K562 (cell line): ENCODE measurements around the gene DYRK1B.

Source experiments
- BRF2 ChIP-seq: IDR thresholded peaks from 3 replicates; pipeline ENCODE4 v1.6.1; 2011; ENCODE audit warnings: borderline replicate concordance, mild to moderate bottlenecking; ENCODE audit not compliant: insufficient read length, insufficient read depth
- HLTF ChIP-seq: fragments of 450-650 bp; IDR thresholded peaks from 2 replicates; pipeline ENCODE4 v1.6.1; 2016
- KHSRP ChIP-seq: fragments of 450-650 bp; IDR thresholded peaks from 2 replicates; pipeline ENCODE4 v1.6.1; 2017
- NRF1 ChIP-seq, 2 experiments: fragments of 450-650 bp; IDR thresholded peaks in 1 of 2; conservative IDR thresholded peaks in 1 of 2; 2 replicates each; pipeline ENCODE4 v1.6.1; 2014; ENCODE audit warnings: mild to moderate bottlenecking in 2 of 2
- ZKSCAN8 ChIP-seq: fragments of 200-800 bp; sonication (Bioruptor generic); IDR thresholded peaks from 2 replicates; pipeline ENCODE4 v1.6.1; 2016; ENCODE audit warnings: missing genetic modification characterization, missing compliant biosample characterization
- ZNF583 ChIP-seq: fragments of 250-450 bp; sonication (Bioruptor Pico); IDR thresholded peaks from 2 replicates; pipeline ENCODE4 v1.4.0; 2020

DNA sequence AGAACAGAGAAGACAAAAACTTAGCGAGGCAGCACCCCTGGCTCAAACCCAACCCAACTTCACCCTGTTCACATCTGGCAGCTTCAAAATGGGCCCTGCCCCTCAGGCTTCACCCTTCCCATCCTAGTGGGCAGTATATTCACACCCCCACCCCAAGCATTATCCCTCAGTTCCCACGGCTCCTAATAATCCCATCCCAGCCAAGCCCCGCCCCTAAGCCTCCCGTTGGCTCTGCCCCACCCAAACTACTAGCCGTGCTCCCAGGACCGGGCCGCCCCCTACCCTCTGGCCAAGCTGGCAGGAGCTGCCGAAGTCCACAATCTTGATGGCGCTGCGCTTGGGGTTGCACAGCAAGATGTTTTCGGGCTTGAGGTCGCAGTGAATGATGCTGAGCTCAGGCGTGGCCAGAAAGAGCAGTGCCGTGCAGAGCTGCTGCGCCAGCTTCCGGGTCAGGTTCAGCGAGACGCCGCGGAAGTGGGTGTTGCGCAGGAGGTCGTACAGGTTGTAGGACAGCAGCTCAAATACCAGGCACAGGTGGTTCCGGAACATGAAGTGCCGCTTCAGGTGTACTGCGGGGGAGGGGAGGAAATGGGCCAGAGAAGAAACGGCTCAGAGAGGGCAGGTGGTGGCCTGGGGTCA, 5.8 kb downstream of the DYRK1B start:
- TF ChIP-seq HLTF (no peak), NRF1 (conservative IDR thresholded peaks at IDR 0.05 in 1 of 2, IDR thresholded peaks at IDR 0.05 in 1 of 2) (no peak), ZNF583 (CRISPR knock-in tag) (no peak), BRF2 (no peak), ZKSCAN8 (CRISPR knock-in tag) (no peak), KHSRP (no peak)
